Skeletal muscle tissue (tissue), 4 donors: Measurements from ENCODE around the gene DTX3. TPM values are rescaled to one million over a fixed set of nuclear protein-coding genes. Genes with fewer than 3 reads are reported as not detected.
A peak's percentile ranks its signal among the peaks of the same experiment; 100 is the strongest.
"Not testable (repeated sequence)": the region's sequence is repeated elsewhere in the genome, so short reads cannot be mapped to it uniquely, and the experiment has no call there.

ENCODE experiments used
- H3K27ac ChIP-seq: one replicate; pipeline ENCODE4 v1.7.0; 2013; ENCODE audit warnings: mild to moderate bottlenecking, low read depth, low read length, inconsistent platforms
- H3K27me3 ChIP-seq, 3 donors: one replicate each; pipeline ENCODE4 v1.7.0; 2013; ENCODE audit warnings: low read length in 3 of 3; ENCODE audit not compliant: control insufficient read depth in 3 of 3, insufficient read depth in 3 of 3
- H3K36me3 ChIP-seq, 3 donors: one replicate each; pipeline ENCODE4 v1.7.0; 2013; ENCODE audit warnings: low read length in 3 of 3; ENCODE audit not compliant: control insufficient read depth in 3 of 3, insufficient read depth in 3 of 3
- H3K4me1 ChIP-seq, 3 donors: one replicate each; pipeline ENCODE4 v1.7.0; 2013; ENCODE audit warnings: low read length in 3 of 3, mild to moderate bottlenecking in 3 of 3; ENCODE audit not compliant: control insufficient read depth in 3 of 3, insufficient read depth in 3 of 3
- H3K4me3 ChIP-seq, 3 donors: one replicate each; pipeline ENCODE4 v1.7.0; 2013; ENCODE audit warnings: low read length in 3 of 3
- H3K9ac ChIP-seq, 3 donors: one replicate each; pipeline ENCODE4 v1.7.0; 2013; ENCODE audit warnings: low read length in 3 of 3, mild to moderate bottlenecking in 3 of 3, moderate library complexity in 2 of 3, low read depth in 1 of 3
- H3K9me3 ChIP-seq, 3 donors: one replicate each; pipeline ENCODE4 v1.7.0; 2013; ENCODE audit warnings: low read length in 3 of 3; ENCODE audit not compliant: control insufficient read depth in 3 of 3
- total RNA-seq: library from RNA; depleted of rRNA; stranded (reverse); fragments of >200 nt; gene quantifications from one replicate; pipeline ENCODE4 v1.2.3, GENCODE V29; 2014
- donor health status: Osteomylitis.

DTX3 gene
- total RNA-seq, 1 donor from 2014 or later = 7.8 TPM

- no peak overlapping the region for H3K4me3 ChIP-seq
- H3K9ac ChIP-seq = no peak overlapping the region
- peaks cover 2 to 21% (median 20%) of the 10 kb centered on the region in 3 donors for H3K4me1 ChIP-seq
- H3K9me3 ChIP-seq = no peaks in the 10 kb centered on the region
- peaks cover 0 to 10% (median 10%) of the 10 kb centered on the region in 3 donors for H3K36me3 ChIP-seq
- no peak overlapping the region for H3K27ac ChIP-seq
- H3K27me3 ChIP-seq = peaks cover 15 to 42% (median 19%) of the 10 kb centered on the region in 3 donors
Measured at GRCh38 chr12:57629897-57630471, 25.4 kb downstream of the DTX3 start.

- H3K9me3 ChIP-seq = no peaks in the 10 kb centered on the region
- peaks cover 0 to 10% (median 10%) of the 10 kb centered on the region in 3 donors for H3K36me3 ChIP-seq
- H3K4me1 ChIP-seq = peaks cover 2 to 21% (median 20%) of the 10 kb centered on the region in 3 donors
- H3K27ac ChIP-seq = no peak overlapping the region
- H3K27me3 ChIP-seq = peaks cover 12 to 36% (median 15%) of the 10 kb centered on the region in 3 donors
- H3K9ac ChIP-seq = peak overlapping the region in 1 of 3 donors; percentile 74
- H3K4me3 ChIP-seq = no peak overlapping the region
Measured at GRCh38 chr12:57630891-57631433, 26.3 kb downstream of the DTX3 start.

DNA sequence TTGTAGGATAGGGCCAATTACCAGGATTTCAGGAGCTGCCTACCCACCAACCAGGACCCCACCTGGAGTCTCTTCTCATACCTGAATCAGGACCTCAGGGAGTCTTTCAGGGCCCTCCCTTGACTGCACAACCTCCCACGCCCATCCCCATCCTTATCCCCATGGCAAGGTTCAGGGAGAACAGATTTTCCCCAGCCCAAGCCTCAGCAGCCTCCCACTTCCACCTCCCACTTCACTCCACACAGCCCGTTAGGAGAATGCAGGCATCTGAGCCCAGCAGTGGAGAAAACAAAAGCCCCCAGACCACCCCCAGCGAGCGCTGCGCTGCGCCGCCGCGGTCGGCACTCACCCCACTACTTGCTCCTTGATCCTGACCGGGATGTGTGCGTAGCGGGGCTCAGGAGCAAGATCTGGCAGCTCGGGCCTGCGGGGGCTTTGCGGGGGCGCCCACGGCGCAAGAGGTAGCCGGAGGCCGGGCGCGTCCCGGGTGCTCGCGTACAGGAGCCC, 27.0 kb downstream of the DTX3 start:
- peaks cover 12 to 29% (median 14%) of the 10 kb centered on the region in 3 donors for H3K27me3 ChIP-seq
- peaks cover 0 to 10% (median 8%) of the 10 kb centered on the region in 3 donors for H3K36me3 ChIP-seq
- peak overlapping the region; percentile 66 to 78 (median 76) for H3K4me3 ChIP-seq
- no peaks in the 10 kb centered on the region for H3K9me3 ChIP-seq
- peak overlapping the region in 2 of 3 donors; percentile 74 to 76 for H3K9ac ChIP-seq
- H3K4me1 ChIP-seq = peaks cover 2 to 21% (median 20%) of the 10 kb centered on the region in 3 donors
- H3K27ac ChIP-seq = no peak overlapping the region

DNA sequence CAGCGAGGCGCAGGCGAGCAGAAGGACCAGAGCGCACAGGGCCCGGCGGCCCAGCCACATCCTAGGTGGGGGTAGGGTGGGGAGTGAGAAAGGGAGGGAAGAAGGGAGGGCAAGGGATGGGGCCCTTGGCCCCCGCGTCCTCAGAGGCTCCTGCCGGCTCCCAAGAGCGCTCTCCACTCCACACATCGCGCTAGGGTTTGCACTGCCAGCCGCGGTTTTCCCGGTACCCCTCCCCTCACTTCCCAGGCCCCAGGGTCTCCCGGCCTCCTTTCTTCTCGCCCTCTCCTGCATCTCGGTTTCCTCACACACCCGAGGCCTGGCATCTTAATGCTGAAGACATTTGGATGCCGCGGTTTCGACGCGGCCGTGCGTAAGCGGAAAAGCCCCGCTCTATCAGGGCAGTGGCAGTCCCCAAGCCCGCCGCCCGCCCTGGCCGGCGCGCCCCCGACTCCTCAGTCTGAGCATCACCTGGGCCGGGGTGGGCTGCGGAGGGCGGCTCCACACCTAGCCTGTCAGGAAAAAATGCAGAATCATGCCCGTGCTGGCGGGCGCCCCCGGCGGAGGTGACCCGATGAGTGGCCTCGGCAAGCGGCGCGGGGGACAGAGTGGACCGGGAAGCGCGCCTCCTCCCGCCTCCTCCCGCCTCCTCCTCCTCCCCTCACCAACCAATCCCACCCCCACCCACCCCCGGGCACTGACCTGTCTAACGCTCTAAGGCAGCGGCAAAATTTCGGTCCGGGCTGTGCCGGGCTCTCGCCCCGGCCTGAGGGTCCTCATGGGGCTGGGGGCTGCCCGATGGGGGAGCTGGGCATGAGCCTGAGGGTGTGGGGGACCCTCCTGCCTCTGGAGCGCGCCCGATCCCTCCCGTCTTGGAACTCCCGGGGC, 27.7 kb downstream of the DTX3 start:
- no peak overlapping the region for H3K27ac ChIP-seq
- H3K36me3 ChIP-seq = peaks cover 0 to 10% (median 8%) of the 10 kb centered on the region in 3 donors
- H3K27me3 ChIP-seq = peaks cover 10 to 28% (median 12%) of the 10 kb centered on the region in 3 donors
- H3K9ac ChIP-seq = peak overlapping the region; percentile 33 to 76 (median 74)
- no peaks in the 10 kb centered on the region for H3K9me3 ChIP-seq
- peaks cover 2 to 21% (median 20%) of the 10 kb centered on the region in 3 donors for H3K4me1 ChIP-seq
- H3K4me3 ChIP-seq = peak overlapping the region; percentile 66 to 78 (median 76)

DNA sequence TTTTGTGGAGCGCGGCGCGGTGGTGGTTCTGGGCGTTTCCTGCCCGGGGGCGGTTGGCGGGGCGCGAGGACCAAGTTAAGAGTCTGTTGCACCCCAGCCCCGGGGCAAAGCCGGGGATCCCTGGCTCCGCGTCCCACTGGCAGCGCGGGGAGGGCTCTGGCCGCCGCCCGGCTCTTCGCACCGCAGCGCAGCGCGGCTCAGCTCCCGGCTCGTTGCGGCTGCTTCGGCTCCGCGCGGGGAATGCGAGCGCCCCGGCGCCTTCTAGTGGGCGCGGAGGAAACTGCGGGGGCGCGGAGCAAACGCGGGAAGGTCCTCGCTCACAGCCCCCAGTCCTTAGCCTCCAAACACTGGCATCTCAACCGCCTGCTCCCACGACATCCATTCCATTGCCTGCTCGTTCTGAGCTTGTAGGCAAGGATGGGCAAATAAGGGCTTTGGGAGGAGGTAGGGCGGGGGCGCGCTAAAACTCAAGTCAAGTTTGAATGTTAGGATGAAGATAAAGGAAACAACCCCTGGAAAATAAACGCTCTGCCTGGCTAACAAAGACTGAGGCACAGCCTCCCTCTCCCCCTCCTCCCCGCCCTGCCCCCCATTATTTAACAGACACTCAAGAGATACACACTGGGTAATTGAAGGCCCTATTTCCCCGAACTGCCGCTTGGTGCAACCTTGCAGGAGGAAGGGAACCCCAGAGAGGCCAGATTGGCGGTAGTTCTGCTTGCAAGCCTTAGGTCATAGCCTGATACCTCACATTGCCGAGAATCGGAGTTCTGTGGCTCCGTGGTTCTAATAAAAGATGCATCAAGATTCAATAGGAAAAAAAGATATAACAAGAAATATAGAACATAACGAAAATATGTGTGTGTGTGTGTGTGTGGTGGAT, 28.6 kb downstream of the DTX3 start, which contains the start of gene B4GALNT1:
Gene B4GALNT1 (minus strand): TSS at position 244 of the 883 bp plus-strand sequence. CDS start 1,069 bp downstream, outside the sequence.
- Histone ChIP-seq H3K36me3 (peaks cover 0 to 9% (median 8%) of the 10 kb centered on the region in 3 donors), H3K4me3 (peak within 1 kb of the TSS; percentile 66 to 78 (median 76)), H3K9ac (peak within 1 kb of the TSS; percentile 33 to 76 (median 74)), H3K4me1 (peaks cover 2 to 21% (median 20%) of the 10 kb centered on the region in 3 donors), H3K27ac (no peak within 1 kb of the TSS), H3K9me3 (no peaks in the 10 kb centered on the region), H3K27me3 (peaks cover 7 to 19% (median 10%) of the 10 kb centered on the region in 3 donors)

- H3K27me3 ChIP-seq = peaks cover 4 to 16% (median 12%) of the 10 kb centered on the region in 3 donors
- H3K4me3 ChIP-seq, H3K9ac ChIP-seq, H3K36me3 ChIP-seq, H3K9me3 ChIP-seq, H3K27ac ChIP-seq: not testable (repeated sequence)
- H3K4me1 ChIP-seq = peaks cover 2 to 14% (median 11%) of the 10 kb centered on the region in 3 donors
Measured at GRCh38 chr12:57636731-57637130, 32.1 kb downstream of the DTX3 start.

- Histone ChIP-seq H3K9me3 (no peaks in the 10 kb centered on the region), H3K27me3 (peaks cover 4 to 12% (median 11%) of the 10 kb centered on the region in 3 donors), H3K4me1 (peaks cover 2 to 9% (median 6%) of the 10 kb centered on the region in 3 donors)
Measured at GRCh38 chr12:57637364-57637763, 32.7 kb downstream of the DTX3 start.

GRCh38 chr12:57638096-57638495, 33.5 kb downstream of the DTX3 start:
- H3K27ac ChIP-seq = no peak overlapping the region
- no peak overlapping the region for H3K4me3 ChIP-seq
- peaks cover 4 to 15% (median 12%) of the 10 kb centered on the region in 3 donors for H3K27me3 ChIP-seq
- no peaks in the 10 kb centered on the region for H3K9me3 ChIP-seq
- H3K9ac ChIP-seq = no peak overlapping the region
- H3K4me1 ChIP-seq = peaks cover 2 to 5% (median 2%) of the 10 kb centered on the region in 3 donors
- H3K36me3 ChIP-seq = no peaks in the 10 kb centered on the region

More at GRCh38 chr12:57637364-57637763, 32.7 kb downstream of the DTX3 start:
- H3K4me3 ChIP-seq = no peak overlapping the region
- no peak overlapping the region for H3K27ac ChIP-seq
- no peak overlapping the region for H3K9ac ChIP-seq
- no peaks in the 10 kb centered on the region for H3K36me3 ChIP-seq
